Measurements from ENCODE around the gene ZBTB17. TPM values are rescaled to one million over a fixed set of nuclear protein-coding genes. Genes with fewer than 3 reads are reported as not detected.
A peak's percentile ranks its signal among the peaks of the same experiment; 100 is the strongest.
"Not testable (repeated sequence)": the region's sequence is repeated elsewhere in the genome, so short reads cannot be mapped to it uniquely, and the experiment has no call there.

ZBTB17 gene
- total RNA-seq, 1 donor from 2014 or later, result 49.2 TPM

GRCh38 chr1:16011936-16012589 lies 36.2 kb upstream of the ZBTB17 start:
- no peak for DNase-seq (ENCODE audit: low read depth in 2 of 2)

GRCh38 chr1:16010837-16011236 lies 34.9 kb upstream of the ZBTB17 start:
- no peak for DNase-seq (ENCODE audit: low read depth in 2 of 2)

GRCh38 chr1:16009678-16010077 lies 33.8 kb upstream of the ZBTB17 start:
- DNase-seq (ENCODE audit: low read depth in 2 of 2), result no peak

- DNase-seq (ENCODE audit: low read depth in 2 of 2), result peak; percentile 68 to 79
These were observed 33.1 kb upstream of the ZBTB17 start for GRCh38 chr1:16009030-16009460.

GRCh38 chr1:16007671-16008341 lies 31.9 kb upstream of the ZBTB17 start:
- DNase-seq (ENCODE audit: low read depth in 2 of 2), result no peak

GRCh38 chr1:16006552-16007485 lies 30.9 kb upstream of the ZBTB17 start:
- DNase-seq (ENCODE audit: low read depth in 2 of 2), result no peak

- DNase-seq (ENCODE audit: low read depth in 2 of 2), result no peak
These were observed 30.1 kb upstream of the ZBTB17 start for GRCh38 chr1:16006010-16006409.

- no peak for DNase-seq (ENCODE audit: low read depth in 2 of 2)
These were observed 29.7 kb upstream of the ZBTB17 start for GRCh38 chr1:16005597-16005996.

GRCh38 chr1:16001274-16001673 lies 25.4 kb upstream of the ZBTB17 start:
- DNase-seq (ENCODE audit: low read depth in 2 of 2), result not testable (repeated sequence)

GRCh38 chr1:15998929-15999328 lies 23.0 kb upstream of the ZBTB17 start:
- DNase-seq (ENCODE audit: low read depth in 2 of 2), result no peak

- DNase-seq (ENCODE audit: low read depth in 2 of 2), result no peak
These were observed 21.9 kb upstream of the ZBTB17 start for GRCh38 chr1:15997637-15998280.

GRCh38 chr1:15997076-15997585 lies 21.2 kb upstream of the ZBTB17 start:
- DNase-seq (ENCODE audit: low read depth in 2 of 2), result no peak

- DNase-seq (ENCODE audit: low read depth in 2 of 2), result peak; percentile 77 to 88
These were observed 18.9 kb upstream of the ZBTB17 start for GRCh38 chr1:15994590-15995351.

- DNase-seq (ENCODE audit: low read depth in 2 of 2), result no peak
These were observed 18.2 kb upstream of the ZBTB17 start for GRCh38 chr1:15994081-15994480.

- no peak for DNase-seq (ENCODE audit: low read depth in 2 of 2)
These were observed 17.8 kb upstream of the ZBTB17 start for GRCh38 chr1:15993666-15994065.

GRCh38 chr1:15992582-15993500 lies 16.9 kb upstream of the ZBTB17 start:
- DNase-seq (ENCODE audit: low read depth in 2 of 2), result no peak

GRCh38 chr1:15992187-15992553 lies 16.3 kb upstream of the ZBTB17 start:
- no peak for DNase-seq (ENCODE audit: low read depth in 2 of 2)

GRCh38 chr1:15991427-15992186 lies 15.7 kb upstream of the ZBTB17 start:
- no peak for DNase-seq (ENCODE audit: low read depth in 2 of 2)

- DNase-seq (ENCODE audit: low read depth in 2 of 2), result no peak
These were observed 13.9 kb upstream of the ZBTB17 start for GRCh38 chr1:15989776-15990175.
